NCI-H446 treated with DMSO at 0.1 percent for 48 hours (cell line): Measurements from ENCODE around the gene CABP2.
A peak's percentile ranks its signal among the peaks of the same experiment; 100 is the strongest.
"Not testable (repeated sequence)": the region's sequence is repeated elsewhere in the genome, so short reads cannot be mapped to it uniquely, and the experiment has no call there.

Experiments used
- DNase-seq: peaks from one replicate; lab custom pipeline; 2025; lab: John Stamatoyannopoulos, UW

Gene CABP2

DNA sequence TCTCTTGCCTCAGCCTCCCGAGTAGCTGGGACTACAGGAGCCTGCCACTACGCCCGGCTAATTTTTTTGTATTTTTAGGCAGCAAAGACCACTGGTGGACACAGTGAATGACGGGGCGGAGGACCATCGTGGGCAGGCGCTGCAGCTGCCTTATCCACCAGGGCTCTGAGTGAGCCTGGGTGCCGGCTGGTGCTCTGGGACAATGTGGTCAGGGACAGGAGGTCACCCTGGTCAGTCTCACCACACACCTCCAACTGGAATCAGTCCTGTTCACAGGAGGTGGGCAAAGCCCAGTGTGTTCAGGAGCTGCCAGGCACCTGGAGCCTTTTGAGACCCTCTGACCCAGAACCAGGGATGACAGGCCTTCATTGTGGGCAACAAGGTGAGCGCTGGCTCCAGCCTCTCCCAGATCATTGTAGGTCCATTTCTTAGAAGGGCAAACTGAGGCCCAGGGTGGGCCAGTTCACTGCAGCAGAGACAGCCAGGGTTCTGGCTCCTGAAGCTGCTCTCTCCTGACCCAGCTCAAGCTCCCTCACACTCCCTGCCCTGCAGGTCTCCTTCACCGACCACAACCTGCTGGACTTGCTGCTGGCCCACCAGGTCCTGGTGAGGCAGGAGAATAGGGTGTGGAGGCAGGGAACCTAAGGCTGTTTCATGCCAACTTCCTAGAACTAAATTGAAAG is 15.7 kb upstream of the CABP2 start:
- no peak for DNase-seq

DNA sequence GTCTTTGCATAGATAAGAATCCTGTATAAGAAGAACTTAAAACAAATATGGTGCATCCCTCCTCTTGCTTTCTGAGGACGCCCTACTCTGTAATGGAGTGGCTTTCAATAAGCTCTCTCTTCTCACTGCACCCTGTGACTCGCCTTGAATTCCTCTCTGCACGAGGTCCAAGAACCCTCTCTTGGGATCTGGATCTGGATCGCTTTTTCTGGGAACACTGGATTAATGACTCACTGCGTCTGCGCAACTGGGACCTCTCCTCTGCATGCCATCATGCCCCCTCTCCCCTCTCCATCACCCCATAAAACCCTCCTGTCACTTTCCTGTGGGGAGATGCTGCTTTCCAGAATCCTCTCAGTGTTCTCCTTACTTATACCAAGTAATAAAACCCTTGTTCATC is 15.1 kb upstream of the CABP2 start:
- DNase-seq = no peak

DNA sequence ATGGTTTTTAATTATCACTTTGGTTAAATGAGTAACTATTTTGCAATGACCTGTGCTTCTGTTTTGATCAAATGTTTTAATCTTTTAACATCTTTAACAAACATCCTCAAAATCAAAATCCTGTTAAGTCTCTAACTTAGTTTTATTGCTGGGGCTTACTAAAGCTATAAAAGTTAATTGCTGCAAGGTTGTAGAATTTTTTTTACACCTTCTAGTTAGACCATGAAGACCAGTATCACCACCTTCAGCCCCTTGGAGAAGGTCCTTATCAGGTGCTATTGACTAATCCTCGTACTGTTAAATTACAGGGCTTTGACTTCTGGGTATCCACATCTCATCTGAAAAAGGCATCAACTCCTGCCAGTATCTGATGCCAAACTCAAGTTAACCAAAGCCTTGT is 12.3 kb upstream of the CABP2 start:
- DNase-seq = no peak

DNA sequence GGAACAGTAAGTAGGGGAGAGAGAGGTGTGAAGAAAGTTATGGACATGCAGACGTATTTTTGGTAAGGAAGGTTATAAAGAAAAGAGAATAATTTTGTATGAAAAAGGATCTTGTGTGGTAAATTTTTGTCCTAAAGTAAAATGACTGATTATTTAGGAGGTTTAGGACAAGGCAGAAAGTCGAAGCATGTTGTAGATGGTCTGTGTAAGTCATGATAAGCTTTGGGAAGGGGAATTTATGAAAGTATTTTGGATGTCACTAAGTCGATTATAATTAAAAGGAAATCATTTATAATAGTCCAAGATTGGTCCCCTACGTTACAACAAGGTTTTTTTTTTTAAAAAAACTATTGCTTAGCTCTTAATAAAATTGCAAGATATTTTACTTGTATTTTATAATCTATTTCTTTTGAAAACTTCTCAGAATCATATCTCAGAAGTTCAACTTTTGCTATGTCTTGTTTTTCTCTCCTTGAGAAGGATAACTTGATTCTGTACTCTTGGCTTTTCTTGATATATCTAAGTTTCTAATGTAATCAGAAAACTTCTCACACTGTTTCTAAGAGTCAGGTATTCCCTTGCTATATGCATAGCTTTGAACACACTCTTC is 10.9 kb upstream of the CABP2 start:
- no peak for DNase-seq

DNA sequence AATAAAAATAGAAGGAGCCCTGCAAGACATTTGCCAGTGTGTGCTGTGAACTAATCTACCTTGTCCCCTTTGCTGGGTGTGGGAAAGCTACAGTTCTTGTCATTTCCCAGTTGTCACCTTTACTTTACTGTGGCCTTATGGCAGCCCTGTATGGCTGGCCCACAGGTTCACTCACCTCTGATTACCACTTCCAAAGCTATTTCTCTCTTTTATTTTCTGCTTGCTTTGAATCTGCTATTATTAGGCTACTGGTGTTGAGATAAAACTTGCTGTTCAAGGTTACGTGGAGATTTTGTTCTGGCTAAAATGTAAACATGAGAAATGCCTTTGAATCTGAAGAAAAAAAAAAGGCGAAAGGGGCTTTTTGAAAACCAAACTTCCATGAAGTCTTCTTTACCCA is 9.6 kb upstream of the CABP2 start:
- no peak for DNase-seq

DNA sequence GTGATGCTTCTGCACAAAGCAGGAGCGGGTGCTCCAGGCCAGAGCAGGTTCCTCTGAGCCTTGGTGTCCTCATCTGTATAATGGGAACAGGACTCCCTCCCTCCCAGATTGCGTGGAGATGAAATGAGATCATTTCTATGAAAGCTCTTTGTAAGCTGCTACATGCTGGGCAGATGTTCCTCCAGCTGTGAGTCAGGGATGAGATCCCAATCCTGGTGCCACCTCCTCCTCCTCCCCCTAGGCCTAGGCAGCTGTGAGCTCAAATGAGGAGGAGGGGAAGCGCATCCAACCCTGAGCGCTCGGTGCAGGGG is 7.0 kb upstream of the CABP2 start:
- no peak for DNase-seq

DNA sequence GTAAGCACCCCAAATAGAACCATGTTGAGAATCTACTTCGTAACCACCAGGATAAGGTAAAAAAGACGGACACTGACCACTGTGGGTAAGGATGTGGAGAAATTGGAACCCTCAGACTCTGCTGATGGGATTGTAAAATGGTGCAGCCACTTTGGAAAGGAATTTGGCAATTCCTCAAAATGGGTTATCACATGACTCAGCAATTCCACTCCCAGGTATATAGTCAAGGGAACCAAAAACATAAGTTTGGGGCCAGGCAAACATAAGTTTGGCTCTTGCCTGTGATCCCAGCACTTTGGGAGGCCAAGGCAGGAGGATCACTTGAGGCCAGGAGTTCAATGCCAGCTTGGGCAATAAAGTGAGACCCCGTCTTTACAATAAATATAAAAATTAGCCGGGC is 5.1 kb upstream of the CABP2 start:
- no peak for DNase-seq

DNA sequence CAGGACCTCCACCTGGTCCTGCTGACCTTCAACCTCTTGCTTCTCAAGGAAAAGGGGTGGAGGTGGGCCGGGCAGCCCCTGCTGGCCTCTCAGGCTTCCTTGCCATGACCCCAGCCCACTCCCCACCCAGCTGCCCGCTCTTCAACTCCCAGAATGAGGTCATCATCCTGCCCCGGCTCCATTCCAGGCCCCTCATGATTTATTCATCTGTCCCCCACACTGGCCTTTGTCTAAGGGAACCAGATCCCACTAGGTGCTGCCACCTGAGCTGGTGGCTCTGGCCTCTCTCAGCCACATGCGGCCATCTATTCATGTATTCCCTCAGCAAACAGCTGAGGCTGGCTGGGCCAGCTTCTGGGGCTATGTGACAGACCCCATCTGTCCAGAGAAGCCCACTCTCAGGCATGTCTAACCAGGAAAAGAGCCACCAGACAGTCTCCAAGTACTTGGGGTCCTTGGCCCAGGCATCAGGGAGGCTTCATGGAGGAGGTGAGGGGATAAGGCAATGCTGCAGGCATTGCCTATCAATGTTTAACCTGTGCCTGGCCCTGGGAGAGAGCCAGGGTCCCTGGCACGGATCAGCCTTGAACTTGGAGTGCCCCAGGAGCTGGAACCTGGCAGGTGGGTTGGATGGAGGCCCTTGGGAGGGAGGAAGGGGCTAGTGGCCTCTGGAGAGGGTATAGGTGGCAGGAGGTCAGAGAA is 2.2 kb upstream of the CABP2 start:
- DNase-seq = no peak

DNA sequence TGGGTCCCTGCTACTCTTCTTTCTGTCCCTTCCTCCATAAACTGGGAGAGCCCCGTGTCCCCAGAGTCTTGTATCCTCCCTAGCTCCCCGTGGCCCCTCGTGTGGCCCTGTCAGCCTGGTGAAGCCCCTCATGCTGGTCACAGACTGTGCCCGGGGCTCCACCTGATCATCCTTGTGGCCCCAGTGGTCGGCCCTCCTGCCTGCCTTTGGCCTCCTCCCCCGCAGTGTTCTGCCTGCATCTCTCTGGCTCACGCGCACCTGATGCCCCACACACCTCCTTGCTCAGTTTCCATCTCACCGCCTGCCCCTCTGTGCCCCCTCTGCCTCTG is 1.2 kb upstream of the CABP2 start:
- DNase-seq = no peak

DNA sequence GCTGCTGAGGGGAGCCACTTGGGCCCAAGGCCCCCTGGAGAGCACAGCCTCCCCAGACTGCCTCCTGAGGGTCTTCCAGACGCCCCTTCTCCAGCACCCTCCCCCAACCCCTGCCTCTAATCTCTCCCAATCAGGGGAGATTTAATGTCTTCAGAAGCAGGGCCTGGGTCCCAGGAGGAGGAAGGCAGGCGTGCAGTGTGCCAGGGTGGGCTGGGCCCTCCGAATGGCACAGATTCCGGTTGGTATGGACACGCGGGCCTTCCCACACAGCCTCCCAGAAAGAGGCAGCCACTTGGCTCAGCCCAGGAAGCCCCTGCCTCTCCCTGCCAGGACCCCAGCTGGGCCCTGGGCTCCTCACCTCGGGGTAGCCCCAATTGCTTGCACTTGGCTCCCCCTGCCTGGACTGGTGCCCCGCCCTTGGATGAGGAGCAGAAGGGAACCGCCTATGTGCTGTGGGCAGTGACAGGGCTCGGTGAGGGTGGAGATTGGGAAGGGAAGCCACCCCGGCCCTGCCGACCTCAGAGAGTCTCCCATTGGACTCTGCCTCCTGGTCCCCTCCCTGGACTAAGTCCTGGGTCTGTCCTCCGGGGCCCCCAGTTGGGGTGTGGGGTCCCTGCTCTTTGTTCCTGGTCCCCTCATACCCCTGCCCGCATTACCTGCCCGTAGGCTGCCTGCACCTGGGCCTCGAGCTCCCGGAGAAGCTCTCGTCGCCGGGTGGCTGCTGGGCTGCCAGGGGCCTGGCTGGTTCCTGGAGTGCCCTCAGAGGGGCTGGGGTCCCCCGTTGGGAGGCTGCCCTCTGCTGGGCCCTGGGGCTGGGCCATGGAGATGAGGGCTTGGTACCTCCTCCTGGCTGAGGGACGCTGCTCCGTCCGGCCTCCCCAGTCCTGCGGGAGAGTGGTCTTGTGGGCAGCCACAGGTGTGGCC is 572 bp upstream of the CABP2 start:
- DNase-seq = no peak

DNA sequence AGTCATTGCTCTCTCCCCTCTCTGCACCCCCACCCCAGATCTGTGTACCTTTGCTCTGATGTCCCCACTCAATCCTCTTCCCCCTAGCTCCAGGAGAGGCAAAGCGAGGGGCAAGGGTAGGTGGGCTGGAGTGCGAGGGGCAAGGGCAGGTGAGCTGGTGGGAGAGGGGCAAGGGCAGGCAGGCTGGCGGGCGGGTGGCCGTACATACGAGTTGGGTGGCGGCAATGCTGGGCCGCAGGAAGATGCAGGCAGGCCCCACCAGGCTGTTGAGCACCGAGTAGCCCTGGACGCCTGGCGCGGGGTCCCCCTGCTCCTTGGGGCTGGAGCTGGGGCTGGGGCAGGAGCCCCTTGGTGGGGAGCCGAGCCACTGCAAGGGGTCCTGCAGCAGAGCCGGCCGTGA is 908 bp downstream of the CABP2 start:
- no peak for DNase-seq

DNA sequence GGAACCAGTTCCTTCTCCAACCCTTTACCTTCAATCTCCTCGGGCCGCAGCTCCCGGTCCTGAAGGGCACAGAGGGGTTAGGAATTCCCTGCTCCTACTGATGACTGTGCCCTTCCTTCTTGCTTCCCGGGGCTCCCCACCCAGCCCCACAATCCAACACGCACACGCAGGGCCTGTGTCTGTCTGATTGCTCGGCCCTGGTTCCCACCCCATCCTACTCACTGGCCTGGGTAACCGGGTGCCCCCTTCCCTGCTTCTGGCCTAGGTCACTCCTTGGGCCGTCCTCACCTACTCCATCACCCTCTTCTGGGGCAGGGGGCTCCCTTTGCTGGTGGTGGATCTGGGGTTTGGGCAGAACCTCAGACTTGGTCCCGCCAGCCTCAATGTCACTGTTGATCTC is 1.3 kb downstream of the CABP2 start:
- no peak for DNase-seq

DNA sequence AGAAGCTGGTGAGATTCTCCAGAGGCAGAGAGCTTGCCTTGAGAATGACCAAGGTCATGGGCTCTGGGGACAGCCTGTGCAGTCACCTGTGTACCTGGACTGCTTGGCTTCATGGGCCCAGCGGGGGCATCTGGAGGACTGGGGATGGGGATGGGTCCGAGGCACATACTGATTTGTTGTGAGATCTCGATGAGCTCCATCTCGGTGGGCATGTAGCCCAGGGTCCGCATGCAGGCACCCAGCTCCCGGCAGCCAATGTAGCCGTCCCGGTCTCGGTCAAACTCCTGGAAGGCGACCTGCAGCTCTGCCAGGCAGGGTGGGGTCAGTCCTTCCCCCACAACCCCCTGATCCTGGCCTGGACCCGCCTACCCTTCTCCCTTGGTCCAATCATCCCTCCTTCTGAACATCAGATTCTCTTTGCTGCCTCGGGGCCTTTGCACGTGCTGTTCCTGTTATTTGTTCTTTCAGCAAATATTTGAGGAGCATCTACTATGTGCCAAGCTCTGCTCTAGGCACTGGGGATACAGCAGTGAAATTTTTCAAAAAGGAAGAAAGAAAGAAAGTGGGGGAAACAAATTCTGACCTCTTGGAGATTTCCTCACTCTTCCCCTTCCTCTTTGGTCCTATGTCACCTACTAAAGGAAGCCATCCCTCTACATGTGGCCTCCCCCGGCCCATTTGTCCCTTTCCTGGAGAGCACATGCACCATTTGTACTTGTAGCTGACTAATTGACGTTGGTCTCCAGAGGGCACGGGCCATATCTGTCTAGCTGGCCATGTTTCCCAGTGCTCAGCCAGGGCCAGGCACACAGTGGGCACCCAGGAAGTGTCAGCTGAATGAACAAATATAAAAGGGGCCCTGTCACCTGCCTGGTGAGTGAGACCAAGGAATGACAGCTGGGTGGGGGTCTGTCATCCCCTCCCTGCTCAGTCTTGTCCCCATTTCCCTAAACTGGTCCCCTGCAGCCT is 2.1 kb downstream of the CABP2 start:
- DNase-seq = no peak

DNA sequence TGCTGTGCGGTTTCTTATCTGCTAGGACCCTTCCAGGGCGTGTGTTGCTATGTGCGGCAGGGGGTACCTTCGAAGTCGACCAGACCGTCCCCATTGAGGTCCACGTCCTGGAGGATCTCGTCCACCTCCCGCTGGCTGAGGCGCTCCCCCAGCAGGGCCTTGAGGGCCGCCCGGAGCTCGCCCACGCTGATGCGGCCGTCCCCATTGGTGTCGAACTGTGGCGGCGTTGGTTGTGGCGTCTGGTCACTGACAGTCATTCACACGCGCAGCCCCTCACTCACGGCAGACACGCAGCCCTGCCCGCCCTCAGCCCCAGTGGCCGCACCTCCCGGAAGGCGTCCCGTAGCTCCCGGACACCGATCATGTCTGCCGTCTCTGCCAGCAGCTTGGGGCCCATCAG is 3.5 kb downstream of the CABP2 start:
- no peak for DNase-seq

DNA sequence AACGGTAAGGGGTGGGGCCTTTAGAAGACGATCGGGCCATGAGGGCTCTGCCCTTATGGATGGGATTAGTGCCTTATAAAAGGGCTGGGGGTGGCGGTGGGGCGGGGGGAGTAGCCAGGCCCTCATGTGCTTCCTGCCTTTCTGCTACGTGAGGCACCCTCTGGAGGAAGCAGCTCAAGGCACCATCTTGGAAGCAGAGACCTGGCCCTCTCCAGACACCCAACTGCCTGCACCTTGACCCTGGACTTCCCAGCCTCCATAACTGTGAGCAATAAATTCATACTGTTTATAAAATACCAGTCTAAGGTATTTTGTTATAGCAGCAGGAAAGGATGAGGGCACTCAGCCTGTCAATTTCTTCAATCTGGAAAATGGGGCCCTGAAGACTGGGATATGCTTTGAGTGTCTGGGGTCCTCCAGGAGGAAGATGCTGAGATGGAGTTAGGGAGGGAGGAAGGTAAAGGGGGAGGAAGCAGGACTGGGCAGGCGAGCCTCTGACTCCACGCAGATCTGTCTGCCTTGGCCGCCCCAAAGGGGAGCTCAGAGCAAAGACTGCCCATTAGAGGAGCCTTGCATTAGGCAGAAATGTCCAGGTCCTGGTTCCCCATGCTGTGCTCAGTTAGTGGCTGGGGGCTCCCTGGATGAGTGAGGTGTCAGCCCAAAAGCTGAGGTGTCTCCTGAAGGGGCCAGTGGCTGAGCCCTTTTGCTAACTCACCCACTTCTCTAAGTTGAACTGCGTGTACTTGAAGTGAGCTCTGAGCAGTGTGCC is 5.3 kb downstream of the CABP2 start:
- DNase-seq = no peak

DNA sequence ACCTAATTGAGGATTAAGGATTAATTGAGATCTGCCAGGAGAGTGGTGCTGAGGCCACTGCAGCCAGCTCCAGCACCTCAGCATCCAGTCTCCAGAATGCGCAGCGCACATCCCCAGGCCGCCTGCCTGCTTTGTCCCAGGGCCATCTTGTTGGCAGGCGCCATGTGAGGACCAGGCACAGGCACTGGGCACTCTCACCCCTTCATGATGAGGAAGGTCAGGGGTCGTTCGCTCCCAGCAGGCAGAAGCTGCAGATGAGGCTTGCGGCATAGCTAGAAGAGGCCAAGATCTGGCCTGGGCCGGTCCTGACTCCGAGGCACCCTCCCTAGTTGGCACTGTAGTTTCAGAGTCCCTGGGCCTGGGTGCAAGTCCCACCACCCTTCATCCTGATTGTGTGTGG is 6.4 kb downstream of the CABP2 start:
- no peak for DNase-seq

DNA sequence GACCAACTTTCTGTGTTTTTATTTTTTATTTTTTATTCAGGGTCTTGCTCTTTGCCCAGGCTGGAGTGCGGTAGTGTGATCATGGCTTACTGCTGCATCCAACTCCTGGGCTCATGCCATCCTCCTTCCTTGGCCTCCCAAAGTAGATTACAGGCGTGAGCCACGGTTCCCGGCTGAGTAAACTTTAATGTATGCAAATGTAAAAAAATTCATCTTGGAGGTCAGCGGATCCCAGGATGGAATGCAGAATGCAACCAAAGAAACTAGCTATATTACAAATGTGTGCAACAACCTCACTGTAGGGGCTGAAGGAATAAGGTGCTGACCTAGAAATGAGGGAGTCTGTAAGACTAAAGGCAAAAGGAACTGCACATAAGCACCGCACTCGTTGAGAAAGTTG is 9.1 kb downstream of the CABP2 start:
- DNase-seq = no peak

DNA sequence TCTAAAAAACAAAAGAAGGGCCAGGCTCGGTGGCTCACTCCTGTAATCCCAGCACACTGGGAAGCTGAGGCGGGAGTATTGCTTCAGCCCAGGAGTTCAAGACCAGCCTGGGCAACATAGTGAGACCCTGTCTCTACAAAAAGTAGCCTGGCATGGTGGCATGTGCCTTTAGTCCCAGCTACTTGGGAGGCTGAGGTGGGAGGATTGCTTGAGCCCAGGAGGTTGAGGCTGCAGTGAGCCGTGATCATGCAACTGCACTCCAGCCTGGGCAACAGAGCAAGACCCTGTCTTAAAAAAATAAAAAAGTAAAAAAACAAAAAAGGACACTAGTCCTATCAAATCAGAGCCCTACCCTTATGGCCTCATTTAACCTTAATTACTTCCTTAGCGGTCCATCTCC is 11.7 kb downstream of the CABP2 start:
- DNase-seq = not testable (repeated sequence)

DNA sequence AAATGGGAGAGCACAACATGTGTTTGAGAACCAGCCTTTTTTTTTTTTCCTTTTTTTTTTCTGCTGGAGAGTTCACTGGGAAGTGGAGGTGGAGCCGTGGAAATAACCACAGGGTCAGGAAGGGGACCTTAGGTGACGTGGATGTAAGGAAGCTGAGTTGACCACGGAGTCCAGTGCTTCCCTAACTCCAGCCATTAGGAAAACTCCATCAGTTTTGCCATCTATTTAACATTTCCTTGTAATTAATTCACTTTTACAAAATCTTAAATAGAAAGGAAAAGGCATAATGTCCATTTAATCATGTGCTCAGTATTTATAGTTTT is 13.3 kb downstream of the CABP2 start:
- DNase-seq = no peak

DNA sequence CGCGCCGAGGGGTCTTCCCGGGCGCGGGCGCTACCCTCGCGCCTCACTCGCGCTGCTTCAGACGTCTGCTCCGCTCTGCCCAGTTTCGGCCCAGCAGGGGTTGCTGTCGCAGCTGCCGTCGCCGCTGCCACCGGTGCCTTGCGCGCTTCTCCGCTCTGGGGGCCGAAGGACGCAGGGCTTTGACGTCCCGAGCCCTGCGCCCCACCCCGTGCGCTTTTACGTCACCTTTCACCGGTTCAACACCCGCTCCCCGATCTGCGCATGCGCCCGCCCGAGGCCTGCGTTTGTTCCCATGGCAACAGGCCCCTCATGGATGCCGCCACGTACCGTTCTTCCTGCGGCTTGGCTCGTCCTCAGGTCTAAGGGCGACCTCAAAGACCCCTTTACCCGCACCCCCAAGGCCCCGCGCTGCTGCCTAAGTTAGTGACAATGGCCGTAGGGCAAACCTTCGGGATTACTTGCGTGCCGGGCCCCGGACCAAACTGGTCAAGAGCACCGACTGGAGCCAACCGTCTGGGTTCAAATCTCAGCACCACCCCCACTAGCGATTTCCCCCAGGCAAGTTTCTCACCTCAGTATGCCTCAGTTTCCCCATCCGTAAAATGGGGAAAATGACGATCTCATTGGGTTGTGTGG is 14.6 kb downstream of the CABP2 start:
- DNase-seq = peak; percentile 90
